ENCODE results near the gene GNA12. TPM values are rescaled to one million over a fixed set of nuclear protein-coding genes. Genes with fewer than 3 reads are reported as not detected.

The GNA12 gene
- total RNA-seq, 6 experiments from 2014 or later: 10.3 to 32.1 (median 14.1) TPM

GRCh38 chr7:2713978-2714377 lies 130.1 kb downstream of the GNA12 start:
- Histone ChIP-seq H3K36me3 (no peaks in the 10 kb centered on the region), H3K4me1 (no peaks in the 10 kb centered on the region), H3K4me3 (no peak overlapping the region), H3K27ac (no peak overlapping the region), H3K27me3 (no peaks in the 10 kb centered on the region), H3K9me3 (no peaks in the 10 kb centered on the region)
- DNase-seq (no peak), ATAC-seq (no peak)
- intact Hi-C loops (cut with DNase I): no loop called here
- TF ChIP-seq CTCF (IDR thresholded peaks at IDR 0.05) (no peak), POLR2A (IDR thresholded peaks at IDR 0.05) (no peak)
- WGBS (ENCODE audit: insufficient coverage, low coverage, low lambda C conversion rate, missing lambda C conversion rate): 94% methylated on average over 12 of the region's 12 CpGs

GRCh38 chr7:2713370-2713769 lies 130.7 kb downstream of the GNA12 start:
- intact Hi-C loops (cut with DNase I): no loop called here
- Histone ChIP-seq H3K4me1 (no peaks in the 10 kb centered on the region), H3K36me3 (no peaks in the 10 kb centered on the region), H3K27ac (no peak overlapping the region), H3K4me3 (no peak overlapping the region), H3K27me3 (no peaks in the 10 kb centered on the region), H3K9me3 (no peaks in the 10 kb centered on the region)
- no peak for DNase-seq
- TF ChIP-seq CTCF (IDR thresholded peaks at IDR 0.05) (no peak), POLR2A (IDR thresholded peaks at IDR 0.05) (no peak)
- 68% methylated on average over 5 of the region's 13 CpGs for whole genome bisulfite sequencing (ENCODE audit: insufficient coverage, low coverage, low lambda C conversion rate, missing lambda C conversion rate)
- peak; percentile 7 to 29 (median 22) for ATAC-seq

GRCh38 chr7:2711895-2712675 lies 132.0 kb downstream of the GNA12 start:
- Histone ChIP-seq H3K27me3 (no peaks in the 10 kb centered on the region), H3K36me3 (no peaks in the 10 kb centered on the region), H3K9me3 (no peaks in the 10 kb centered on the region), H3K4me1 (no peaks in the 10 kb centered on the region), H3K4me3 (no peak overlapping the region), H3K27ac (no peak overlapping the region)
- TF ChIP-seq POLR2A (IDR thresholded peaks at IDR 0.05): no peak
- TF ChIP-seq CTCF (IDR thresholded peaks at IDR 0.05): no peak
- intact Hi-C loops (cut with DNase I): no loop called here
- ATAC-seq (no peak), DNase-seq (no peak)
- WGBS (ENCODE audit: insufficient coverage, low coverage, low lambda C conversion rate, missing lambda C conversion rate): 93% methylated on average over 3 of the region's 25 CpGs

GRCh38 chr7:2710901-2711551 lies 133.1 kb downstream of the GNA12 start:
- H3K27me3 ChIP-seq: no peaks in the 10 kb centered on the region
- WGBS (ENCODE audit: insufficient coverage, low coverage, low lambda C conversion rate, missing lambda C conversion rate): 33% methylated on average over 2 of the region's 4 CpGs
- no peaks in the 10 kb centered on the region for H3K9me3 ChIP-seq
- no peaks in the 10 kb centered on the region for H3K36me3 ChIP-seq
- no peaks in the 10 kb centered on the region for H3K4me1 ChIP-seq
- no peak overlapping the region for H3K27ac ChIP-seq
- no peak for TF ChIP-seq POLR2A (IDR thresholded peaks at IDR 0.05)
- TF ChIP-seq CTCF (IDR thresholded peaks at IDR 0.05): no peak
- ATAC-seq (no peak), DNase-seq (no peak)
- intact Hi-C loops (cut with DNase I): no loop called here
- H3K4me3 ChIP-seq: no peak overlapping the region

All from right lobe of liver (tissue), 6 donors.